HG03280 (cell line): ENCODE measurements around the gene NRP2.

Experiments used
- ATAC-seq: cut with Tn5 transposase; IDR thresholded peaks from one replicate; pipeline ENCODE4 v1.9.1; 2021; ENCODE audit warnings: mild to moderate bottlenecking, moderate library complexity; ENCODE audit not compliant: unreplicated experiment

The NRP2 gene

GRCh38 chr2:205686783-205687640 is 4.7 kb downstream of the NRP2 start:
- ATAC-seq: no peak

- no peak for ATAC-seq
Observed at GRCh38 chr2:205687641-205687956, 5.3 kb downstream of the NRP2 start.

- no peak for ATAC-seq
Observed at GRCh38 chr2:205688417-205689200, 6.3 kb downstream of the NRP2 start.

- no peak for ATAC-seq
Observed at GRCh38 chr2:205689820-205690219, 7.5 kb downstream of the NRP2 start.

GRCh38 chr2:205692104-205692503 is 9.8 kb downstream of the NRP2 start:
- no peak for ATAC-seq

- ATAC-seq: no peak
Observed at GRCh38 chr2:205694256-205694655, 12.0 kb downstream of the NRP2 start.

- ATAC-seq: no peak
Observed at GRCh38 chr2:205695460-205695991, 13.2 kb downstream of the NRP2 start.

- ATAC-seq: no peak
Observed at GRCh38 chr2:205696331-205696926, 14.1 kb downstream of the NRP2 start.

- no peak for ATAC-seq
Observed at GRCh38 chr2:205696927-205697441, 14.7 kb downstream of the NRP2 start.

GRCh38 chr2:205698286-205699268 is 16.3 kb downstream of the NRP2 start:
- no peak for ATAC-seq

- no peak for ATAC-seq
Observed at GRCh38 chr2:205699515-205700289, 17.4 kb downstream of the NRP2 start.

GRCh38 chr2:205700331-205701132 is 18.2 kb downstream of the NRP2 start:
- peak; percentile 65 for ATAC-seq

- ATAC-seq: no peak
Observed at GRCh38 chr2:205701509-205701908, 19.2 kb downstream of the NRP2 start.

GRCh38 chr2:205702576-205702975 is 20.3 kb downstream of the NRP2 start:
- no peak for ATAC-seq

GRCh38 chr2:205703471-205704126 is 21.3 kb downstream of the NRP2 start:
- no peak for ATAC-seq

- ATAC-seq: no peak
Observed at GRCh38 chr2:205704127-205704741, 21.9 kb downstream of the NRP2 start.

- no peak for ATAC-seq
Observed at GRCh38 chr2:205705511-205706349, 23.4 kb downstream of the NRP2 start.
